ENCODE data around the gene CHST11.
"Not testable (repeated sequence)": the region's sequence is repeated elsewhere in the genome, so short reads cannot be mapped to it uniquely, and the experiment has no call there.

The CHST11 gene

DNA sequence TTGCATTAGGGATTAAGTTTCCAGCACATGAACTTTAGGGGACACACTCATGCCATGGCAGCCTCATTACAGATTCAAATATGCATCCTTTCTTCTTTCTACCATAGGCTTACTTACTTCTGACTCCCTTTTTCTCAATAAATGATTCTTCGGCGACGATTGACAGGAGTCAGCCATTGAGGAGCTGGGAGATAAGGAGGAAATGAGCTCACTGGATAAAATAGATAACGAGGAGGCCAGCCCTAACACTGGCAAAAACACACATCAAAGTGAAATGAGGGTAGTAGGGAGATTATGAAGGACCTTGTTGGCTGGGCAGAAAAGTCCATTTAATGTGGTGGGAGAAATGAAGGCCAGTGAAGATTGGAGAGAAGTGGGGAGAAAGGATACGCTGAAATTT lies 329.1 kb downstream of the CHST11 start:
- no peak for DNase-seq

DNA sequence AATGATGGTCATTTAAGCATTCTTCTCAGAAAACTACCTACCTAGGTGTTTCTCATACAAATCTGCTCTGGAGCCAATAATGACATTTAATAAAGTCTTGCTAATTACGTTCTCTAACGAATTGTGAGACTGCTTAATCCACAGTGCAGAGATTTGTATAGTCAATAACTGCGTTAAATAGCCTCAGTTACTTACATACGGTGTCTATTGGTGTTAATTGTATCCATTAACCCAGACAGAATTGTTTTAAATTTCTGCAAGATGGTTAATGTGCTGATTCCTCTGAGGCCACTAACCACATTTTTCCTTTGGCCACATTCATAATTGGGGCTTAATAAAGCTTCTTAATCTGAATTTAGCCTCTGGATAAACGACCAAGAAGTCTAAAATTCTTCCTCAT lies 329.6 kb downstream of the CHST11 start:
- no peak for DNase-seq

DNA sequence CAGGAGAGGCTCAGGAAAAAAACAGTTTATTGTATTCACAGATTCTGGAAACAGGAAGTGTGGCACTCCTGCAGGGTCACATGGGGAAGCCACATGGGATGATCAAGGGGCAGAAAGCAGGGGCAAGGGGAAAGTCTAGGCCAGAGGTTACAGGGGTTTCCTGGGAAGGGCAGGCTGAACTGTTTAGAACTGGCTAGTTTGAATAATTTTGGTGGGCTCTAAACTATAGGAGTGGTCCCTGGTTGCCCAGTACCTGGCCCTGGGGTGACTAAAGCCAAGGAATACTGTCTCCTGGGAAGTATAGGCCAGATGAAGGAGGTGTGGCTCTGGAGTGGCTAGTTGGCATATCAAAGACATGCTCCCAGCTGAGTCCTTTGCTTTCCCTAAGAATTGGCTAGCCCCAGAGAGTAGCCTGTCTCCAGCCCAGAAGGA lies 332.1 kb downstream of the CHST11 start:
- DNase-seq: no peak

DNA sequence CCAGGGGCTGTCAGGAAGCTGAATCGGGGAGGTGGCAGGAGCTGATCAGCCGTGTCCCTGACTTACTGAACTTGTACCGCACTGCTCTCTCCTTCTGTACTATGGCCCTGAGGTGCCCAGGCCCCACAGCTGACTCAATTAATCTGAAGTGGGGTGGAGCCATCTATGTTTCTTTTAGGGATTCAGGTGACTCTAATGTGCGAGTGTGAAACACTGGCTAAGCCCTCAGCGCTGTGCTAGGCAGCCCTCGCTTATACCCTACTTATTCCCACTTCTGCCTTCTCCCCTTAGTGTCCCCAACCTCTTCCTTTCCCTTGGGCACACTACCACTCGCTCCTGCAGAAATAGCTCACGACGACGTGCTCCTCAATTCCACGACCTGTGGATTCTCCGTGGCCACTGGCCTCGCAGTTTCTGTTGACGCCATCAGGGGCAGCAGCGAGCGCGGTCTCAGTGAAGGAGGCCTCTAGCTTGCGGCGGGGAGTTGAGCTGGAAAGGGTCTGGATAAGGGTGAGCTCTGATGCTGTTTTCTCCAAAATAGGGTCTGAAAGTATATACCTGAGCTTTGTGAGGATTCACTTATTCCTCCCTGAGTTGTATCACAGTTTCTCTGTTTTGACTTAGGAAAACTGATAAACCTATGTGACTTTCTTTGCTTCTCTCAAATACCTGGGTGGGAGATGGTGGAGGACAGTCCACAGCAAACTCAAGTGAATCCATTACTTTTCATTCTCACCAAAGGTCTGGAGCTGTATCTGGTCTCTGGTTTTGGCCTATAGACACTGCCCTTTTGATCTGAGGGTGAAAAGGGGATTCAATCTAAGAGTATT lies 333.8 kb downstream of the CHST11 start:
- no peak for DNase-seq

DNA sequence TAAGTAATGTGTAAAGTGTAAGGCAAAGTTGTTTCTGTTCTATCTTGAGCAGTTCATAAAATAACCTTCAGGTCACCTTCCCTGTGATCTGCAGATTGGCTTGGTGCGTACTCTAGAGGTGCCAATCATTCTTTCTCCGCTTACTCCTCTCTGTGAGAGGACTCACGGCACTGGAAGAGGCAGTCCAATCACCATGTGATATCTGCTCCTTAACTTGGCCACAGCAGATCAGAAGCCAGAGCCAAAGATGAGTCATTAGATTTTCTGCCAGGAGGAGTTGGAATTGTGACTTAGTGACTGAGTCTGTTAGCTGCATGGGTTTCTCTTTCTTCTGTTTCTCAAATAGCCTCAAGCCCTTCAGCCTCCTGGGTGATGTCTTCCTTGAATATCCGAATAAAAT lies 335.8 kb downstream of the CHST11 start:
- no peak for DNase-seq

DNA sequence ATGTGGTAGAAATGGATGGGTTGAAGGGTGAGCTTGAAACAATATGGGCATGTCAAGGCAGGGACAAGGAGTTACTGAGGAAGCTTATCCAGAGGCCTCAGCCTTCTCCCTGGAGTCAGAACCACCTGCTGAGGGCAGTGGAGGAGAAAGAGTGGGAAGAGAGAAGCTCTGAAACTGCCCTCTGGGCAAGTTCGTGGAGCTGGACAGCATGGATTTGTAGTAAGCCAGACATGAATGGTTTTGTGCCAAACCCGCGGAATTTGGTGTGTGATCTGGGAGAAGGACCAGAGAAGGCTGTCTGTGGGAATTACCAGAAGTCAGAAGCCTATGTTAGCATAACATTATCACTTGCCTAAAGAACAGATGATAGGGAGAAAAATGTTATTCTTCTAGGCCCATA lies 336.5 kb downstream of the CHST11 start:
- no peak for DNase-seq

DNA sequence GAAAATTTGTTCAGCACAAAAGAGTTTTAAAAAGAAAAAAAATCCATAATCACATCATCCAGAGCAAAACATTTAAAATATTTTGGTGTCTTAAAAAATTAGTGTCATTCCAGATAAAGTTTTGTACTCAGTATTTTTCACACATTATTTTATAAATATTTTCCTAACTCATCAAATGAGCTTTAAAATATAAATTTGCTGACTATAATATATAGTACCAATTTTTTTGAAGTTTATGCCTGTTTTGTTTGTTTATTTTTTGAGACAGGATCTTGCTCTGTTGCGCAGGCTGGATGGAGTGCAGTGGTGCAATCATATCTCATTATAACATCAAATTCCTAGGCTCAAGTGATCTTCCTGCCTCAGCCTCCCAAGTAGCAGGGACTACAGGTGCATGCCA lies 337.2 kb downstream of the CHST11 start:
- no peak for DNase-seq

DNA sequence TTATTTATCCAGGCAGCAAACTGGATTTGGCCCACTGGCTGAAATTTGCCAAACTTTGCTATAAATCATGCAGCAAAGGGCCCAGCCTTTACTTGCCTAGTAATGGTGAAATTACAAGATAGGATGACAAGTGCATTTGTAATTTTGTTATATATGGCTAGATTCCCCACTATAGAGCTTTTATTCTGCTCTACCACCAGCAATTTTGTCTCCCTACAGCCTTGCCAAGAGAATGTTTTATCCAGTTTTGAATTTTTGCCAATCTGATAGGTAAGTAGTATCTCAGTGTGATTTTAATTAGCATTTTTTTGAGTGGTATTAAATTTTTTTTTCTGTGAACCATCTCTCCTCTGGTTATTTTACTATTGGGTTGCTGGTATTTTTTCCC lies 339.7 kb downstream of the CHST11 start:
- DNase-seq: no peak

DNA sequence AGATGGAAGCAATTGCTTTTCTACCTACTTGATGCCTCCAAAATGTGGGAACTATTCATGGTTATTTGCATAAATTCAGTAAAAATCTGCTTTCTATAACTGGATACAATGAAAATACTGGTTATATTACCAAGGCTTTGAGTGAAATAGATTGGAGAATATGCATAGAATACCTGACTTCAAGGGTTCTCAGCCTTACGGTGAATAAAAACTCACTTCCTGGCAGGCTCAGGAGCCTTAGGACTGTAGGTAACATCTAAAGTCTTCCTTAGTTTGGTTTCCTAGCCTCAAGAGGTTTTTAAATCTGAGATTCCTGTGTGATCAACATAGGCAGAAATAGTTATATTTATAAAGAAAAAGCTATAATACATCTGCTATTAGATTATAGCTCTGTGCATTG lies 342.7 kb downstream of the CHST11 start:
- no peak for DNase-seq

DNA sequence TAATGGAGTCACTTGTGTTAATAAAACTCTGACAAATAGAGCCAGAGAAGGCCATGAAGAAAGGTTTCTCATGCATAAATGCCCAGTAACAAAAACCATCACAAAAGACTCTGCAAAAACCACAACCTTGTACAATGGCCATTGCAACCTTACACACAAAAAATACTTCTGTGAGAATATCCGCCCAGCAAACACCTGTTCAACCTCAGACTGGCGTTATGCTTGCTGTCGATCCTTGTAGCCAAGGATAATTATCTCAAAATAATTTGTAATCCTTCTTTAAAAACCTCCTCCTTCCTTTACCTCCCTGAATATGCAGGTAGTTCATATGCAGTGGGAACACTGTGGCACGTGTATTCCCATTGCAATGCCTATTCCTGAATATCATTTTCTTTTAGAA lies 344.3 kb downstream of the CHST11 start:
- DNase-seq: no peak

DNA sequence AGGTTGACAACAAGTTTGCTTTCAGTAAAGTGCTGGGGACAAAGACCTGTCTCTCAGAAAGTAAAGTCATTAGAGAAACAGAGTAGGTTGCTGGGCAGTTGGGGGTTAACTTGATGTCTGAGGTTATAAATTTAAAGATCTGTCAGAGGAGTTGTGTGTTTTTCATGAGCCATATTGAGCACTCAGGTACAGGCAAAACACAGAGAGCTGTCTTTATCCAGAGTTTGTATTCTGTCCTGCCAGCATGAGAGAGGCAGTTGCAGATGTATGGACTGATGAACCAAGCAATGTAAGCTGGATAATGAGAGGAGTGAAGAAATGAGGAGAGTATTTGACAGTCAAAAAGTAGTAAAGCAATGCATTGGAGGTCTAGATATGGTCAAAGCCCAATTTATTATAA lies 344.7 kb downstream of the CHST11 start:
- DNase-seq: no peak

DNA sequence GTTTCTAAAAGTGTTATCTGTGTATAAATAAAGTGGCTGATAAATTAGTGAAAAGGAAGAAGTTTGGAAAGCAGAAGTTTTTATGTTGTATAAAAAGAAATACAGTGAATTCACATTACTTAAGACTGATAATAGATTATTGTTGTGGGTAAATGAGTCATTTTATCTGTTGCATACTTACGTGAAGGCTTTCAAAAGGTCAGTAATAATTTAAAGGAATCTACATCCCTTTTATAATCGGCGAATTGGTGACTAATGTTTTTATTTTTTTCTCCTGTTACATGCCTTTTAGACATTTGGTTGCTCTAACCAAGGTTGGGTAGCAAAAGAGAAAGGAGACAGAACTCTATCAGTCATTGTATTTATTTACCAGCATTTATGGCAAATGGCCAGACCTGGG lies 345.5 kb downstream of the CHST11 start:
- no peak for DNase-seq

DNA sequence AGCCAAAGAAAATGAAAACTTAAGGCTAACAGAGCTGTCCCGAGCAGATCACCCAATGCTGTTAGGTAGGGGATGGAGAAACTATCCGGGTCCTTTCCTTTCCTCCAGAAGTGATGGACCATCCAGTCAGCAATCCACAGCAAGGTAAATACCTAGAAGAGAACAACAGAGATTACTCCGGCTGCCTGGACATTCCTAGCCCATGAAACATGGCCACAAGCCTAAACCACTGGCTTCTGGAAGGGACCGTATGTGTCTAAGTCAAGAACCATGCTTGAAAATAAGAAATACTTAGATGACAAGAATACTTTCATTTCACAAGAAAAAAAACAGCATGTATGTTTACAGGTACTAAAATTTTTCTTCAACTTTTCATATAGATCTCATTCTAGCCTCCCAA lies 348.4 kb downstream of the CHST11 start:
- DNase-seq: no peak

DNA sequence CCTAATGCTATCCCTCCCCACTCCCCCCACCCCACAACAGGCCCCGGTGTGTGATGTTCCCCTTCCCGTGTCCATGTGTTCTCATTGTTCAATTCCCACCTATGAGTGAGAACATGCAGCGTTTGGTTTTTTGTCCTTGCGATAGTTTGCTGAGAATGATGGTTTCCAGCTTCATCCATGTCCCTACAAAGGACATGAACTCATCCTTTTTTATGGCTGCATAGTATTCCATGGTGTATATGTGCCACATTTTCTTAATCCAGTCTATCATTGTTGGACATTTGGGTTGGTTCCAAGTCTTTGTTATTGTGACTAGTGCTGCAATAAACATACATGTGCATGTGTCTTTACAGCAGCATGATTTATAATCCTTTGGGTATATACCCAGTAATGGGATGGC lies 349.4 kb downstream of the CHST11 start:
- DNase-seq: not testable (repeated sequence)

DNA sequence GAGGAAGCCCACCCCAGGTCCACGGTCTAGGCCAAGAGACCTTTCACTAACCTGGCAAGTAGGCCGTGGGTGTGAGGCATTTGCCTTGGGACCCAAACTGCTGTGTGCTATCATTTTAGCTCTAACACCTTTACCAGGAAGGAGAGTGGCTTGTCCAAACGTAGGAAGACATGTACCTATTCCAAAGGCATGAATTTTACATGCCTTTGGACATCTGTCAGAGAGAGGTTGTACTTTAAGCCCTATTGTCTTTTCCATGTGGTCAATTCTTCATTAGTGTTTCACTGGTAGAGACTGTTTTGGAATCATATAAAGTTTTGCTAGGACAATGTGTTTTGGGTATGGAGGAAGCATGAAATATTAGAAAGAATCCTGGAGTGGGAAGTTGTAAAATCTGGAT lies 352.5 kb downstream of the CHST11 start:
- DNase-seq: no peak

DNA sequence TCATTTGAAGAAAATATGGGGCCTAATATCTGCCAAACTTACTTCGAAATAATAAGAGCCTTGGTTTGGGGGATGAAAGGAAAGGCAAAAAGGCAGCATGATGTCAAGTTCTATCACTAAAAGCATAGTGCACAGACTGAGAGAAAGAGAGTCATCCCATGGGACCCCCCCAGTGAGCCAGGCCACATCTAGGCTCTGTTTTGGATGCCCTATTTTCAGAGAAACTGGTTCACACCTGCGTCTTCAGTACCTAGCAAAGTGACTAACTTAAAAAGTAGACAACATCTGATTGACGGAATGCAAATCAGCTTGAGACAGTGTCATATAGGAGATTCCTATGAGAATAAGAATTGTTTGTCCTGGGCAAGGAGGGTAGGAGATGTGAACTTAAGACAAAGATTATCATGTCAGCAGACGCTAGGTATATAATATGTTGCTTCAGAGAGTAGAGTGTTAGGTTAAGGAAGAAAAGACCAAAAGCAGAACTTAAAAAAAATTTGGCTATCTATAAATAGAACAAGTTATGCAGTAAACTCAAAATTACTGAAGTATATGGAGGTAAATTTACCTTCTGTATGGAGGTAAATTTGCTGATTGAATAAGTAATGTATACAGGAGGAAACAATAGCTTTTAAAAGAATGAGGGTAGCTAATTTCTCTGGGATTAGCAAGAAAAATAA lies 353.1 kb downstream of the CHST11 start:
- no peak for DNase-seq

Measured in activated effector memory CD4-positive, alpha-beta T cell treated with Interleukin-2 at 50 U/mL for 16 hours (primary cell).